Transverse colon (tissue), 4 donors: ENCODE measurements around the gene PLXDC2. TPM values are rescaled to one million over a fixed set of nuclear protein-coding genes. Genes with fewer than 3 reads are reported as not detected.

Source experiments
- DNase-seq: peaks from one replicate; pipeline ENCODE4 v3.0.0-alpha.2; 2019
- H3K27ac ChIP-seq, 4 donors: fragments of 200-600 bp; sonication (generic); 2 replicates each; pipeline ENCODE4 v1.5.1; 2016 to 2018; ENCODE audit warnings: inconsistent platforms in 4 of 4
- H3K27me3 ChIP-seq: fragments of 200-600 bp; sonication (generic); 2 replicates; pipeline ENCODE4 v1.5.1; 2017; ENCODE audit warnings: inconsistent platforms
- H3K36me3 ChIP-seq, 4 donors: fragments of 200-600 bp; sonication (generic); 2 replicates each; pipeline ENCODE4 v1.5.1; 2017 to 2019; ENCODE audit warnings: inconsistent platforms in 4 of 4
- H3K4me1 ChIP-seq, 4 donors: fragments of 200-600 bp; sonication (generic); 2 replicates each; pipeline ENCODE4 v1.5.1; 2017 to 2020; ENCODE audit warnings: inconsistent platforms in 4 of 4
- H3K4me3 ChIP-seq, 4 donors: fragments of 200-600 bp; sonication (generic); 1 replicate in 1 of 4; 2 replicates in 3 of 4; pipeline versions ENCODE4 v1.5.1 to v1.6.1; 2017 to 2019; ENCODE audit warnings: inconsistent platforms in 4 of 4
- H3K9me3 ChIP-seq, 2 donors: fragments of 200-600 bp; sonication (generic); 2 replicates each; pipeline ENCODE4 v1.5.1; 2017 to 2019; ENCODE audit warnings: inconsistent platforms in 2 of 2
- CTCF ChIP-seq, 5 experiments: fragments of 200-600 bp in 3 of 5; fragments of 450-650 bp in 2 of 5; sonication (generic) in 3 of 5; IDR thresholded peaks; 1 replicate in 2 of 5; 2 replicates in 3 of 5; pipeline ENCODE4 v1.5.1; 2016 to 2017; ENCODE audit warnings: antibody characterized with exemption in 5 of 5, inconsistent platforms in 3 of 5, mild to moderate bottlenecking in 2 of 5, moderate library complexity in 1 of 5
- EP300 ChIP-seq: sonication (generic); formaldehyde crosslinking; IDR thresholded peaks from one replicate; pipeline ENCODE4 v1.6.1; 2017; ENCODE audit warnings: antibody characterized with exemption, low read depth
- POLR2A ChIP-seq: fragments of 450-650 bp; IDR thresholded peaks from one replicate; pipeline ENCODE4 v1.6.1; 2016; ENCODE audit warnings: antibody characterized with exemption, mild to moderate bottlenecking, moderate library complexity
- POLR2AphosphoS5 ChIP-seq, 3 donors: sonication (generic); formaldehyde crosslinking; IDR thresholded peaks; one replicate each; pipeline ENCODE4 v1.6.1; 2016; ENCODE audit warnings: antibody characterized with exemption in 3 of 3
- whole genome bisulfite sequencing, 2 donors: methylation state at CpG; one replicate each; pipeline ENCODE4 v1.1.5; 2018; ENCODE audit warnings: low coverage in 1 of 2; 5-methylcytosine and 5-hydroxymethylcytosine counted together
- in situ Hi-C, 4 donors: fragments of 200-750 bp; cut with MboI; loops; one replicate each; pipeline versions ENCODE4 v1.15.0 to v1.15.1; 2017; ENCODE audit warnings: low sequenced_read_pairs in 3 of 4, low pct_ligation_motif_present in 1 of 4, low pct_unique_long_range_greater_than_20kb in 1 of 4
- intact Hi-C: fragments of 100-400 bp; cut with DNase I; formaldehyde crosslinking; loops from one replicate; pipeline ENCODE4 v1.15.1; 2023; ENCODE audit warnings: low total_unique reads
- total RNA-seq, 4 donors: library from RNA; depleted of rRNA; stranded (reverse); fragments of >200 nt; gene quantifications; one replicate each; pipeline ENCODE4 v1.1.0, GENCODE V29; 2016

Gene PLXDC2
- total RNA-seq, 4 donors from 2014 or later, result 12.0 to 32.2 (median 20.3) TPM

GRCh38 chr10:20240643-20241042, 424.4 kb downstream of the PLXDC2 start:
- WGBS, 2 donors, result 69 to 72% methylated on average over 1 of the region's 1 CpG
- in situ Hi-C loops (no loop called here), intact Hi-C loops (no loop called here)

GRCh38 chr10:20247454-20247853, 431.2 kb downstream of the PLXDC2 start:
- DNase-seq, result no peak
- Histone ChIP-seq H3K4me3 (no peak overlapping the region), H3K36me3 (no peaks in the 10 kb centered on the region), H3K4me1 (no peaks in the 10 kb centered on the region), H3K27ac (no peak overlapping the region), H3K9me3 (no peaks in the 10 kb centered on the region), H3K27me3 (no peaks in the 10 kb centered on the region)
- in situ Hi-C loops, result no loop called here
- no peak for TF ChIP-seq POLR2A
- TF ChIP-seq CTCF (IDR thresholded peaks at IDR 0.05), result no peak
- TF ChIP-seq EP300, result no peak
- TF ChIP-seq POLR2AphosphoS5 (IDR thresholded peaks at IDR 0.05), result no peak
- 80% methylated on average over 2 to 3 of the region's 3 CpGs for WGBS, 2 donors
- intact Hi-C loops, result no loop called here

More at GRCh38 chr10:20240643-20241042, 424.4 kb downstream of the PLXDC2 start:
- no peak for DNase-seq
- H3K27me3 ChIP-seq, result no peaks in the 10 kb centered on the region
- H3K36me3 ChIP-seq, result no peaks in the 10 kb centered on the region
- TF ChIP-seq POLR2AphosphoS5 (IDR thresholded peaks at IDR 0.05), result no peak
- no peak for TF ChIP-seq POLR2A
- TF ChIP-seq EP300, result no peak
- no peak for TF ChIP-seq CTCF (IDR thresholded peaks at IDR 0.05)
- no peak overlapping the region for H3K4me3 ChIP-seq
- no peaks in the 10 kb centered on the region for H3K9me3 ChIP-seq
- no peak overlapping the region for H3K27ac ChIP-seq
- H3K4me1 ChIP-seq, result no peaks in the 10 kb centered on the region

GRCh38 chr10:20247891-20248708, 431.9 kb downstream of the PLXDC2 start:
- intact Hi-C loops, result no loop called here
- no peak overlapping the region for H3K27ac ChIP-seq
- no peaks in the 10 kb centered on the region for H3K4me1 ChIP-seq

GRCh38 chr10:20254078-20254477, 437.8 kb downstream of the PLXDC2 start:
- H3K36me3 ChIP-seq, result no peaks in the 10 kb centered on the region

More at GRCh38 chr10:20247891-20248708, 431.9 kb downstream of the PLXDC2 start:
- no peak for DNase-seq
- WGBS, 2 donors, result 88 to 90% methylated on average over 5 to 7 of the region's 7 CpGs
- Histone ChIP-seq H3K36me3 (no peaks in the 10 kb centered on the region), H3K27me3 (no peaks in the 10 kb centered on the region), H3K9me3 (no peaks in the 10 kb centered on the region), H3K4me3 (no peak overlapping the region)
- no peak for TF ChIP-seq POLR2A
- no peak for TF ChIP-seq CTCF (IDR thresholded peaks at IDR 0.05)
- TF ChIP-seq POLR2AphosphoS5 (IDR thresholded peaks at IDR 0.05), result no peak
- TF ChIP-seq EP300, result no peak
- in situ Hi-C loops, result no loop called here

More at GRCh38 chr10:20254078-20254477, 437.8 kb downstream of the PLXDC2 start:
- in situ Hi-C loops, result no loop called here
- H3K9me3 ChIP-seq, result no peaks in the 10 kb centered on the region
- H3K4me3 ChIP-seq, result no peak overlapping the region
- no peak overlapping the region for H3K27ac ChIP-seq
- no peaks in the 10 kb centered on the region for H3K4me1 ChIP-seq
- no peak for TF ChIP-seq CTCF (IDR thresholded peaks at IDR 0.05)
- no peak for TF ChIP-seq EP300
- no peak for TF ChIP-seq POLR2AphosphoS5 (IDR thresholded peaks at IDR 0.05)
- TF ChIP-seq POLR2A, result no peak
- intact Hi-C loops, result no loop called here
- no peaks in the 10 kb centered on the region for H3K27me3 ChIP-seq
- no peak for DNase-seq
- WGBS, 2 donors, result 65 to 75% methylated on average over 3 of the region's 3 CpGs
